B cell (primary cell): Measurements from ENCODE around the gene SEMA4D. TPM values are rescaled to one million over a fixed set of nuclear protein-coding genes. Genes with fewer than 3 reads are reported as not detected.

Experiments
- ATAC-seq: fragments of 200-7000 bp; cut with Tn5 transposase; one replicate; pipeline ENCODE4 v1.10.0; 2021; ENCODE audit warnings: low read depth, mild to moderate bottlenecking, moderate number of reproducible peaks, moderate library complexity
- CTCF ChIA-PET: fragments of 350-600 bp; sonication (Branson Sonifier 250); formaldehyde crosslinking; loops from one replicate; lab custom pipeline; 2021; ENCODE audit warnings: antibody characterized with exemption, inconsistent platforms; lab: Charles Lee
- POLR2A ChIA-PET: fragments of 350-600 bp; sonication (Branson Sonifier 250); formaldehyde crosslinking; loops from one replicate; lab custom pipeline; 2021; ENCODE audit warnings: antibody characterized with exemption; lab: Charles Lee
- DNase-seq: peaks from one replicate; pipeline ENCODE4 v3.0.0; 2013
- H2AFZ ChIP-seq: 2 replicates; pipeline ENCODE4 v1.6.1; 2012; ENCODE audit warnings: mild to moderate bottlenecking, low read depth, low read length; ENCODE audit not compliant: insufficient read depth, poor library complexity, severe bottlenecking
- H3K27ac ChIP-seq, 2 donors: 1 replicate in 1 of 2; 2 replicates in 1 of 2; pipeline ENCODE4 v1.5.1; 2012 to 2013; ENCODE audit warnings: low read length in 2 of 2, mild to moderate bottlenecking in 2 of 2, moderate library complexity in 1 of 2
- H3K27me3 ChIP-seq, 4 experiments: fragments of 200-600 bp in 1 of 4; sonication (generic) in 1 of 4; replicated peaks in 1 of 4; 1 replicate in 2 of 4; 2 replicates in 2 of 4; pipeline versions ENCODE4 v1.6.1 to v1.7.0; 2013 to 2016; ENCODE audit warnings: low read length in 3 of 4, mild to moderate bottlenecking in 2 of 4, mixed read lengths in 1 of 4, moderate library complexity in 1 of 4; ENCODE audit not compliant: insufficient read depth in 4 of 4, control insufficient read depth in 3 of 4; ENCODE audit errors: control extremely low read depth in 1 of 4
- H3K36me3 ChIP-seq, 2 experiments: replicated peaks in 1 of 2; 1 replicate in 1 of 2; 2 replicates in 1 of 2; pipeline versions ENCODE4 v1.6.1 to v1.7.1; 2013; ENCODE audit warnings: low read length in 1 of 2; ENCODE audit not compliant: insufficient read depth in 2 of 2, control insufficient read depth in 1 of 2; ENCODE audit errors: control extremely low read depth in 1 of 2, extremely low read depth in 1 of 2
- H3K4me1 ChIP-seq, 2 donors: fragments of 200-600 bp in 1 of 2; sonication (generic) in 1 of 2; 1 replicate in 1 of 2; 2 replicates in 1 of 2; pipeline versions ENCODE4 v1.5.1 to v1.6.1; 2013 to 2017; ENCODE audit warnings: low read length in 2 of 2; ENCODE audit not compliant: control insufficient read depth in 2 of 2, insufficient read depth in 2 of 2
- H3K4me2 ChIP-seq: replicated peaks from 2 replicates; pipeline ENCODE3; 2012; ENCODE audit warnings: mild to moderate bottlenecking, low read depth, low read length; ENCODE audit not compliant: poor library complexity, severe bottlenecking
- H3K4me3 ChIP-seq, 5 experiments: fragments of 200-600 bp in 1 of 5; sonication (generic) in 1 of 5; 1 replicate in 3 of 5; 2 replicates in 2 of 5; pipeline versions ENCODE4 v1.5.1 to v1.7.0; 2011 to 2016; ENCODE audit warnings: low read length in 4 of 5, mild to moderate bottlenecking in 4 of 5, low read depth in 2 of 5, control low read depth in 1 of 5, moderate library complexity in 1 of 5; ENCODE audit not compliant: insufficient read depth in 1 of 5; ENCODE audit errors: control extremely low read depth in 1 of 5, extremely low read depth in 1 of 5
- H3K79me2 ChIP-seq: fragments of 200-600 bp; sonication (generic); one replicate; pipeline ENCODE4 v1.6.0; 2016; ENCODE audit warnings: low read length; ENCODE audit not compliant: control insufficient read depth, insufficient read depth
- H3K9ac ChIP-seq: fragments of 200-600 bp; sonication (generic); 2 replicates; pipeline ENCODE4 v1.6.1; 2017; ENCODE audit warnings: mild to moderate bottlenecking, low read length, moderate library complexity
- H3K9me3 ChIP-seq, 3 donors: one replicate each; pipeline versions ENCODE4 v1.6.1 to v1.7.1; 2013; ENCODE audit warnings: low read length in 2 of 3; ENCODE audit not compliant: control insufficient read depth in 2 of 3, insufficient read depth in 1 of 3; ENCODE audit errors: control extremely low read depth in 1 of 3
- H4K20me1 ChIP-seq: 2 replicates; pipeline ENCODE4 v1.6.0; 2012; ENCODE audit warnings: mild to moderate bottlenecking, low read length; ENCODE audit not compliant: insufficient read depth, control insufficient read depth, poor library complexity, severe bottlenecking
- H3K27ac Mint-ChIP-seq: one replicate; pipeline ENCODE4 v1.8.0; 2021; ENCODE audit warnings: mixed read lengths
- H3K27me3 Mint-ChIP-seq: one replicate; pipeline ENCODE4 v1.8.0; 2021; ENCODE audit warnings: mixed read lengths
- H3K4me1 Mint-ChIP-seq: one replicate; pipeline ENCODE4 v1.8.0; 2021; ENCODE audit warnings: mixed read lengths
- H3K4me3 Mint-ChIP-seq: one replicate; pipeline ENCODE4 v1.8.0; 2021; ENCODE audit warnings: mixed read lengths
- H3K9me3 Mint-ChIP-seq: one replicate; pipeline ENCODE4 v1.8.0; 2022; ENCODE audit warnings: mixed read lengths; ENCODE audit not compliant: insufficient read depth
- EZH2 ChIP-seq: IDR thresholded peaks from 2 replicates; pipeline ENCODE4 v1.6.1; 2012; ENCODE audit warnings: borderline replicate concordance, low read depth, mild to moderate bottlenecking, moderate library complexity, low read length; ENCODE audit not compliant: insufficient read depth, poor library complexity, severe bottlenecking
- WGBS: methylation state at CpG from one replicate; pipeline ENCODE4 v1.1.5; 2013; ENCODE audit warnings: missing lambda C conversion rate; ENCODE audit not compliant: insufficient coverage; 5-methylcytosine and 5-hydroxymethylcytosine counted together
- intact Hi-C: fragments of 100-400 bp; cut with micrococcal nuclease; formaldehyde crosslinking; loops from one replicate; pipeline ENCODE4 v1.10.0; 2022
- polyA plus RNA-seq: library from polyadenylated mRNA; depleted of rRNA; stranded (reverse); fragments of >200 nt; gene quantifications from 2 replicates; pipeline ENCODE4 v1.2.3, GENCODE V29; 2012
- total RNA-seq, 2 donors: library from RNA; stranded (reverse); fragments of 120-200 nt in 1 of 2; gene quantifications; 1 replicate in 1 of 2; 2 replicates in 1 of 2; pipeline versions ENCODE4 v1.2.3 to v1.2.4, GENCODE V29; 2013 to 2022
- TF ChIP-seq, protein P1 (sequence below): fragments of 200-600 bp; IDR thresholded peaks from one replicate; pipeline ENCODE4 v1.8.0; 2022; ENCODE audit warnings: antibody characterized with exemption, mild to moderate bottlenecking

Gene SEMA4D
- total and polyA plus RNA-seq, 2 donors (not counting 1 experiment from before 2014, with no cell fraction given), result 53.6 to 231 TPM

- Histone ChIP-seq H3K36me3 (no peaks in the 10 kb centered on the region), H3K9ac (no peak overlapping the region), H4K20me1 (no peaks in the 10 kb centered on the region), H3K27me3 (no peaks in the 10 kb centered on the region), H3K9me3 (no peaks in the 10 kb centered on the region), H3K4me2 (no peak overlapping the region), H3K79me2 (no peaks in the 10 kb centered on the region), H3K4me3 (no peak overlapping the region), H2AFZ (no peak overlapping the region), H3K27ac (no peak overlapping the region), H3K4me1 (peaks cover 34 to 35% of the 10 kb centered on the region in 2 donors)
- CTCF ChIA-PET, result interaction anchor here (1.2 kb wide), 1 partner anchor 9 kb away, joined by 4 read pairs; no protein-coding TSS in a partner anchor
- TF ChIP-seq, protein P1, sequence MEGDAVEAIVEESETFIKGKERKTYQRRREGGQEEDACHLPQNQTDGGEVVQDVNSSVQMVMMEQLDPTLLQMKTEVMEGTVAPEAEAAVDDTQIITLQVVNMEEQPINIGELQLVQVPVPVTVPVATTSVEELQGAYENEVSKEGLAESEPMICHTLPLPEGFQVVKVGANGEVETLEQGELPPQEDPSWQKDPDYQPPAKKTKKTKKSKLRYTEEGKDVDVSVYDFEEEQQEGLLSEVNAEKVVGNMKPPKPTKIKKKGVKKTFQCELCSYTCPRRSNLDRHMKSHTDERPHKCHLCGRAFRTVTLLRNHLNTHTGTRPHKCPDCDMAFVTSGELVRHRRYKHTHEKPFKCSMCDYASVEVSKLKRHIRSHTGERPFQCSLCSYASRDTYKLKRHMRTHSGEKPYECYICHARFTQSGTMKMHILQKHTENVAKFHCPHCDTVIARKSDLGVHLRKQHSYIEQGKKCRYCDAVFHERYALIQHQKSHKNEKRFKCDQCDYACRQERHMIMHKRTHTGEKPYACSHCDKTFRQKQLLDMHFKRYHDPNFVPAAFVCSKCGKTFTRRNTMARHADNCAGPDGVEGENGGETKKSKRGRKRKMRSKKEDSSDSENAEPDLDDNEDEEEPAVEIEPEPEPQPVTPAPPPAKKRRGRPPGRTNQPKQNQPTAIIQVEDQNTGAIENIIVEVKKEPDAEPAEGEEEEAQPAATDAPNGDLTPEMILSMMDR, result no peak
- TF ChIP-seq EZH2, result no peak
- intact Hi-C loops, result no loop called here
- Mint-ChIP-seq H3K4me3 (no peak overlapping the region), H3K9me3 (no peaks in the 10 kb centered on the region), H3K4me1 (peaks cover 41% of the 10 kb centered on the region), H3K27me3 (no peaks in the 10 kb centered on the region), H3K27ac (no peak overlapping the region)
- POLR2A ChIA-PET, result no interaction called here
- no peak for DNase-seq
- ATAC-seq, result no peak
- WGBS, result 87% methylated on average over 7 of the region's 7 CpGs
Observed at GRCh38 chr9:89512382-89512781, 14.5 kb upstream of the SEMA4D start.

GRCh38 chr9:89508951-89509615 is 11.2 kb upstream of the SEMA4D start:
- no peaks in the 10 kb centered on the region for H3K9me3 Mint-ChIP-seq

More at GRCh38 chr9:89508951-89509615, 11.2 kb upstream of the SEMA4D start:
- Mint-ChIP-seq H3K27ac (peak overlapping the region; percentile 95), H3K4me1 (peaks cover 67% of the 10 kb centered on the region), H3K27me3 (no peaks in the 10 kb centered on the region), H3K4me3 (peak overlapping the region; percentile 5)
- Histone ChIP-seq H3K27ac (peak overlapping the region; percentile 79 to 81), H3K79me2 (no peaks in the 10 kb centered on the region), H3K36me3 (no peaks in the 10 kb centered on the region), H3K4me1 (peaks cover 57 to 58% of the 10 kb centered on the region in 2 donors), H4K20me1 (no peaks in the 10 kb centered on the region), H2AFZ (no peak overlapping the region), H3K27me3 (no peaks in the 10 kb centered on the region), H3K4me2 (peak overlapping the region; percentile 63), H3K4me3 (no peak overlapping the region), H3K9ac (no peak overlapping the region), H3K9me3 (no peaks in the 10 kb centered on the region)
- ChIA-PET POLR2A (interaction anchor here (1.4 kb wide), 1 partner anchor 14 kb away, joined by 6 read pairs; no protein-coding TSS in a partner anchor), CTCF (interaction anchor here (1.5 to 2.6 kb wide), 4 partner anchors 14 to 80 kb away, joined by 3 to 8 read pairs (median 6); no protein-coding TSS in a partner anchor)
- TF ChIP-seq, protein P1, result no peak
- TF ChIP-seq EZH2, result no peak
- DNase-seq (peak; percentile 38), ATAC-seq (no peak)
- 50% methylated on average over 5 of the region's 7 CpGs for WGBS
- intact Hi-C loops, result loop anchor here (1.0 to 5.0 kb wide), 2 partner anchors 10 to 67 kb away; no protein-coding TSS in a partner anchor
